NCI-H2196 treated with DMSO at 0.1 percent for 48 hours (cell line): ENCODE data around the gene TMUB2.
"Not testable (repeated sequence)": the region's sequence is repeated elsewhere in the genome, so short reads cannot be mapped to it uniquely, and the experiment has no call there.

ENCODE experiments used
- DNase-seq: peaks from one replicate; lab custom pipeline; 2025; ENCODE audit not compliant: unreplicated experiment; lab: John Stamatoyannopoulos, UW

Gene TMUB2

DNA sequence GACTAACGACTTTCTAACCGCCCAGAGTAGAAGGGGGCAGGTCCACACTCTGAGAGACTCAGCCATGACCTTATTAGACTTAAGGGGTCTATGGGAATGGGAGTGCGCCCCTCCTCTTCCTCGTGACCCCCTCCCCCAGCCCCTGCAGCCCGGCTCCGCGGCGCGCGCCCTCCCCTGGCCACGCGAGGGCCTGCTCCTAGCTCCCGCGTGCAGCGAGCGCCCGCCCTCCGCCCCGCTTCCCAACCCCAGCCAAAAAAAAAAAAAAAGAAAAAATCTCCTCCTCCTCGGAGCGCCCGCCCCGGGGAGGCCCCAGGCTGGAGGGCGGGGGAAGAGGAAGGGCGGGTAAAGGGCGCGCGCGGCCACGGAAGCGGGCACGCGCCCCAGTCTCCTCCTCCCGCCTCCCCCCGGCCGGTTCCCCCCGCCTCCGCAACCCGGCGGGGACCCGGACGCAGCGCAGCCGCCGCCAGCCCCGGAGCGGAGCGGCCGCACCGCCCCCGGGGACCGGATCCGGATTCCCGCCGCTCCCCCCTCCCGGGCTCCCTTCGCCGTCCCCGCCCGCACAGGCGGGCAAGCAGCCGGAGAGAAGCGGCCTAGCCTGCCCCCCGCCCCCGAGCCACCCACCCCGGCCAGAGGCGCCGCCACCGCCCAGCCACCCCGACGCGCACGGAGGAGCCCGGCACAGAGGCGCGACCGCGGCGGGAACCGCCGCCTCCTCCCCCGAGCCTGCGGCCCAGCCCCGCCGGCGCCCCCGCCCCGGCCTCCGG is 31.8 kb downstream of the TMUB2 start:
- peak; percentile 82 for DNase-seq

DNA sequence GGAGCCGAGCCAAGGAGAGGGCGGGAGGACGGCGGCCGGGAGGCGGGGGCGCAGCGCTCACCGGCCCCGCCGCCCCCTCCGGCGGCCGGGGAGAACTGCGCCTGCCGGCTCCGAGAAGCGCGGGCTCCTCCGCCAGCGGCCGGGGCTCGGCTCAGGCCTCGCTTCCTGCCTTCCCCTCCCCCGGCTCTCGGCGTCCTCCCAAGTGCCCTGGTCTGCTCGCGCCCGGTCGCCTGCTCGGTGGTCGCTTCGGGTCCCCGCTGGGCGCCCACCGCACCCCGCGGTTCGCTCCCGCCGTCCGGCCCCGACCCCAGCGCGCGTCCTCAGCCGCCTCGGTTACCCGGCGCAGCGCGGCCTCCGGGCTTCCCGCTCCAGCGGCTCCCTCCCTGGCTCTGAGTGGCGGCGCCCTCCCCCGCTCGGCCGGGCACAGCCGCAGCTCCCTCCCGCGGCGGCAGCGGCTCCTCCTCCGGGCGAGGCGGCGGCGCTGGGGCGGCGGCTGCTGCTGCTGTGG is 32.4 kb downstream of the TMUB2 start:
- DNase-seq, result peak; percentile 60

- DNase-seq, result peak; percentile 57
Observed at GRCh38 chr17:44219616-44220212, 32.9 kb downstream of the TMUB2 start, which contains the start of gene UBTF. UBTF (minus strand) TSS chr17:44219675; CDS start chr17:44218229, 1,446 bp downstream.

DNA sequence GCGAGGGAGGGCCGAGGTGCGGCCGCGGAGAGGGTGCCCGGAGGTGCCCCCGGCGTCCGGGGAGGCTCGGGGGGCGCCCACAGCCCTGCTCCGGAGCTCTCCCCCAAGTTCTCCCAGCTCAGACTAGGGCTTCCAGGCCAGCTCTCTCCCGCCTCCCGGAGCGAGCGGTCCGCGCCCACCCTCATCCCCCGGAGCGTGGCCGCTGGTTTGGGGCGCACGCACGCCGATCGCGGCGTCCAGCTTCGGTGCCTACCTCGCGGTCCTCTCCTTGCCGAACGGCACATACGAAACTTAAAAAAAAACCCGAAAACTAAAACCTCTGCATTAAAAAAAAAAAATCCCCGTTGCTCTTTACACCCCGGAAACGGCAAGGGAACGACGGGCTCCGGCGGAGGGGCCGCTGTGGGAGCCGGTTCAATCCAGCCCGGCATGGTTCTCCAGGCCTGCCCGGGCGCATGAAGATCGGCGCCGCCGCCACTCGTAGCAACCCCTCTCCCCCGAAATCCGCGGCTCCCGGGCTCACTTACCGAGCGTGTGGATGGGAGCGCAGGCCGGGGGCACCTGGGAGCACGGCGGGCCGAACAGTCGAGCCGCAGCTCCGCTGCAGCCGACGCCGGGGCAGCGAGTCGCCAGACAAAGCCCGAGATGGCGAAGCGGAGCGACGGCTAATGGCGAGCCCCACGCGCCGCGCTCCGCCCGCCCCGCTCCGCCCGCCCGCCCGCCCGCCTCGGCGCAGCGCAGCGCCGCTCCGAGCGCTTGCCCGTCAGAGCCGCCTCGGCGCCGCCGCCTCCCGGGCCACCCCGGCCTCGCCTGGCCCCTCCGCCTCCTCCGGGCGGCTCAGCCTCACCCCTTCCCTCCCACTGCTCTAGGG is 33.7 kb downstream of the TMUB2 start:
- DNase-seq, result peak; percentile 49

DNA sequence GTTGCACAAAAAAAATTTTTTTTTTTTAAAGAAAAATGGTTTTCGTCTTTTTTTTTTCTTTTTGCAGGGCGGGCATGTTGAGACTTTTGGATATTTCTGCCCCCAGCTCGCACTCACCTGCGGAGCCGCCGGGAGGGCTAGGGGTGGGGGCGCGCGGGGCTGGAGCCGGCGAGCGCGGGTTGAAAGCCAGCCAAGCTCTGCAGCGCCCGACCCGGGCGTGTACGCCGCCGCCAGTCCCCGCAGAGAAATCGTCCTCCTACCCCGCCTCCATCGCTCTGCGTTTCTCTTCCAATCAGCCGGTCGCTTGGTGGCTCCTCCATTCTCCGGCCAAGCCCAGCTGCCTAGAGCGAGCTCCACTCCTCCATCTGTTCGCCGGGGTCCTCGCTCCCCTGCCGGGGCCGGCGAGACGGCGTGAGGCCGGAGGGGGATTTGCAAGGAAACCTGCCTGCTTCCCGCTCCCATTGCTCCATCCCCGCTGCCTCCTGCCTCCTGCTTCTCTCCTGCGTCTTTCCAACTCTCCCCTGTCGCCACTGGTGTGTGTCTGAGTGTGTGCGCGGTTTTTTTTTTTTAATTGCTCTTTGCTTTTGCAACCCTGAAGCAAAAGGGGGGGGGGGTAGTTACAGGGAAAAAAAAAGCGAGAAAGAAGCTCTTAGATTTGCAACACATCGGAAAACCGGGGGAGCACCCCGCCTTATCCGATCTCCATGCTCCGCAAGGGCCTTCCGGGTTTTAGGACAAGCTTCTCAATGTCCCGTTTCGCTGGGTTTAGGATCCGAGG is 34.5 kb downstream of the TMUB2 start:
- DNase-seq, result peak; percentile 74

DNA sequence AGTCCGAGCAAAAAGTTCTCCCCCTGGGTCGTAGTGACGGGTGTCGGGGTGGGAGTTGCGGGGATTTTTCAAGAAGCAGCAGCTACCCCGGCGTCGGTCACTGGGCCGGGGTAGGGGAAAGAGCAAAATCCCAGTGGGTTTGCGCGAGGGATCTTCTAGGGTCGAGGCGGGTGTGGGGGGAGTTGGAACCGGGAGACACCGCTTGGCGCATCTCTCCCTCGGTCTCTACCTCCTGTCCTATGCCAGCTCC is 35.0 kb downstream of the TMUB2 start:
- no peak for DNase-seq

GRCh38 chr17:44222112-44222869 is 35.5 kb downstream of the TMUB2 start:
- DNase-seq, result peak; percentile 49

DNA sequence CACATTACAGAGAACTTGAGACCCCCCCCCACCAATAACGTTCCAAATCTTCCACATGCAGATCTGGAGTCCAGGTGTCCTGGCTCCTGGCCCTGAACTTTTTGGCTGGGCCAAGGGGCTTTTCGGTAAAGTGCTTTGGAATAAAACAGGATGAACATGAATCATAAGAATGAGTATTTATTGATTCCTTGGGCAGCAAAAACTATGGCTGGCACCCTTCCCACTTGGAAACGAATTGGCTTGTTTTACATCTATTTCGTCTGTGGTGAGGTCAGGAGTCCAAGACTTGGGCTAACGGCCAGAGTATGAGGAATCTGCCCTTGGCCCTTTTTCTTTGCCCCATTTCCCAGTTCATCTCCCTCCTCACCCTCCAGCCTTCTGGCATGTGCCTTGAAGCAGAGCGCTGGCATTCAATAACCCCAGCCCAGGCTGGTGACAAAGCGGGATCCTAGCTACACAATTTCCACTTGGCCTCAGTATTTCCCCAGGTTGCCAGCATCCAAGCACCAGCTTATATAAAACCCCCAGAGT is 36.8 kb downstream of the TMUB2 start:
- no peak for DNase-seq

DNA sequence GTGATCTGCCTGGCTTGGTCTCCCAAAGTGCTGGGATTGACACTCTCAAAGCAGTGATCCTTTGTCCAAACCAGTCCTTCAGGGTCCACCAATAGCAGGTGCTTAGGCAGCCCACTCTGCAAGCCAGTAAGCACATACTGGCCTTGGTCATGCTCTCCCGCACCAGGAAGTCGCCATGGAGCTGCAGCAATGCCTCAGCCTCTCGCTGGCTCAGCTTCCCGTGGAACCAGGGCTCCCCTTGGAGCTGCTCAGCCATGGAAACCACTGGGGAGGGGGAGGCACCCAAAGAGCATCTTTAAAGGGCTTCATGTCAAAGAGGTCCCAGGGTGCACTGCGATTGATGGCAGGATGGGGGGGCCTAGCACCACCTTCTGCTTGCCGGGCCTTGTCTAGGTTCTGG is 42.3 kb downstream of the TMUB2 start:
- no peak for DNase-seq

GRCh38 chr17:44230140-44230539 is 43.4 kb downstream of the TMUB2 start:
- no peak for DNase-seq

- DNase-seq, result no peak
Observed at GRCh38 chr17:44232061-44232460, 45.3 kb downstream of the TMUB2 start.

GRCh38 chr17:44233582-44233981 is 46.8 kb downstream of the TMUB2 start:
- no peak for DNase-seq

- no peak for DNase-seq
Observed at GRCh38 chr17:44235583-44235936, 48.8 kb downstream of the TMUB2 start.

GRCh38 chr17:44236444-44236991 is 49.7 kb downstream of the TMUB2 start:
- no peak for DNase-seq

DNA sequence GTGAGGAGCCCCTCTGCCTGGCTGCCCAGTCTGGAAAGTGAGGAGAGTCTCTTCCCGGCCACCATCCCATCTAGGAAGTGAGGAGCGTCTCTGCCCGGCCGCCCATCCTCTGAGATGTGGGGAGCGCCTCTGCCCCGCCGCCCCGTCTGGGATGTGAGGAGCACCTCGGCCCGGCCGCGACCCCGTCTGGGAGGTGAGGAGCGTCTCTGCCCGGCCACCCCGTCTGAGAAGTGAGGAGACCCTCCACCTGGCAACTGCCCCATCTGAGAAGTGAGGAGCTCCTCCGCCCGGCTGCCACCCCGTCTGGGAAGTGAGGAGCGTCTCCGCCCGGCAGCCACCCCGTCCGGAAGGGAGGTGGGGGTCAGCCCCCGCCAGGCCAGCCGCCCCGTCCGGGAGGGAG is 51.1 kb downstream of the TMUB2 start:
- not testable (repeated sequence) for DNase-seq

DNA sequence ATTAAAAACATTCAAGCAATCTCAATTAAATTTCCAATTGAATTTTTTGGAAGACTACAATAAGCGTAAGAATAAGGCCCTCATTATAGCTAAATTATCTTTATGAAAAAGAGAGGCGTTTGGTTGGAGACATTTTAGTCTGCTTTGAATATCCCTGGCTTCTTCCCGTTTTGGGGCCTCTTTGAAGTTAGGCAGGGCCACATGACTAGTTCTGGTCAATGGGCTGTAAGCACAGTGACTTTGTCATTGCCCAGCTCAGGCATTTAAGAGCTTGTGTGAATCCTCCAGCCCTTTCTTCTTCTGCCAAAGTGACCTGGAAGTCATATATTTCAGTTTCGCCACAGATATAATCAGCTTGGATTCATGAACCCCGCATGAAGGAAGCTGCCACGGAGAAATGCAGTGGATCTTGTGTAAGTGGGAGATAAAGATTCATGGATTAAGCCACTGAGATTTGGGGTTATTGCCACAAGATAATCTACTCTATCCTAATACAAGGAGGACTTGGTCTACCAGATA is 54.4 kb downstream of the TMUB2 start:
- no peak for DNase-seq
